GM10266 (cell line): ENCODE results near the gene SPIB.

Experiments
- DNase-seq: peaks from one replicate; pipeline ENCODE4 v3.0.0; 2012; ENCODE audit errors: extremely low spot score
- TF ChIP-seq, protein P1 (sequence below): IDR thresholded peaks from 2 replicates; pipeline ENCODE4 v1.5.1; 2012; ENCODE audit warnings: mild to moderate bottlenecking, low read depth; ENCODE audit not compliant: control insufficient read depth, insufficient read depth; ENCODE audit errors: missing control alignments

SPIB gene

GRCh38 chr19:50427997-50428425 lies 9.3 kb downstream of the SPIB start:
- no peak for DNase-seq
- TF ChIP-seq, protein P1, sequence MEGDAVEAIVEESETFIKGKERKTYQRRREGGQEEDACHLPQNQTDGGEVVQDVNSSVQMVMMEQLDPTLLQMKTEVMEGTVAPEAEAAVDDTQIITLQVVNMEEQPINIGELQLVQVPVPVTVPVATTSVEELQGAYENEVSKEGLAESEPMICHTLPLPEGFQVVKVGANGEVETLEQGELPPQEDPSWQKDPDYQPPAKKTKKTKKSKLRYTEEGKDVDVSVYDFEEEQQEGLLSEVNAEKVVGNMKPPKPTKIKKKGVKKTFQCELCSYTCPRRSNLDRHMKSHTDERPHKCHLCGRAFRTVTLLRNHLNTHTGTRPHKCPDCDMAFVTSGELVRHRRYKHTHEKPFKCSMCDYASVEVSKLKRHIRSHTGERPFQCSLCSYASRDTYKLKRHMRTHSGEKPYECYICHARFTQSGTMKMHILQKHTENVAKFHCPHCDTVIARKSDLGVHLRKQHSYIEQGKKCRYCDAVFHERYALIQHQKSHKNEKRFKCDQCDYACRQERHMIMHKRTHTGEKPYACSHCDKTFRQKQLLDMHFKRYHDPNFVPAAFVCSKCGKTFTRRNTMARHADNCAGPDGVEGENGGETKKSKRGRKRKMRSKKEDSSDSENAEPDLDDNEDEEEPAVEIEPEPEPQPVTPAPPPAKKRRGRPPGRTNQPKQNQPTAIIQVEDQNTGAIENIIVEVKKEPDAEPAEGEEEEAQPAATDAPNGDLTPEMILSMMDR = no peak

DNA sequence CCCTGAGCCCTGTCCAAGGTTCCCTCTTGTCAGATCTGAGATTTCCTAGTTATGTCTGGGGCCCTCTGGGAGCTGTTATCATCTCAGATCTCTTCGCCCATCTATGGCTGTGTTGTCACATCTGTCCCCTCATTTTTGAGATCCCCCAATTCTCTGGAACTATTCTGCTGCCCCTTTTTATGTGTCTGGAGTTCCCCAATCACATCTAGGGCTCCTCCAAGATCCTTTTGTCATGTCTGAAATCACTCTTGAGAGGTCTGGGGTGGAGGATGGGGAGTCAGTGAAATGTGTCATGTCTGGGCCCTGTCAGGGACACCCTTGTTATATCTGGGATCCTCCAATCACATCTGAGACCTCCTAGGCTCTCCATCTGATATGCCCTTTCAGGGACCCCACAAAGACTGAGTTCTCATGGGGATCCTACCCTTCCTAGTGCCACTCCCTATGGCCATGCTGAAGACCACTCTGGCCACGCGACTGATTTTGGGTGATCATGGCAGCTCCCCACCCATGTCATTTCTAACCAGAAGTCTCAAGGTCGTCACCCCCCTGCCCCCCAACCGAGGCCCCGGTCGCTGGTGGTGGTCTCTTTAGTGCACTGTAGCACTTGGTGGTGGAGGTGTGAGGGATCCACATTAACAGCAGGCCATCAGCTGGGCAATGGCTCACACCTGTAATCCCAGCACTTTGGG lies 10.2 kb downstream of the SPIB start:
- TF ChIP-seq, protein P1 = no peak

DNA sequence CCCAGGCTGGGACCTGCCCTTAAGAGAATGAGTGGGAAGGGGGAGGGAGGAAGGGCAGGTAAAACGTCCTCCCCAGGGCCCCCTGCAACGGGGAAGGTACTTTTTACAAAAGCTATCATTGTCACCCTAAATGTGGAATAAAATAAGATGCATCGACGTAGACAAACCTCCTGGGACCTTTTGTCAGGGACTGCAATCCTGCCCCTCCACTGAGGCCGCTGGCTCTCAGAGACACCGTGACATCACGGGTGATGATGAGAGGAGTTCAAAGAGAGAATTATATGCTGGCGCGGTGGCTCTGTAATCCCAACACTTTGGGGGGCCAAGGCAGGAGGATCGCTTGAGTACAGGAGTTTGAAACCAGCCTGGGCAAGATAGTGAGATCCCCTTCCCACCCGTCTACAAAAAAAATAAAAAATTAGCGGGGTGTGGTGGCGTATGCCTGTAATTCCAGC lies 12.2 kb downstream of the SPIB start:
- DNase-seq = no peak
- TF ChIP-seq, protein P1 = no peak

More for the DNA sequence above, 10.2 kb downstream of the SPIB start:
- DNase-seq = no peak

GRCh38 chr19:50431343-50432220 lies 12.8 kb downstream of the SPIB start:
- DNase-seq = peak; percentile 92
- TF ChIP-seq, protein P1 = no peak

GRCh38 chr19:50432221-50433028 lies 13.7 kb downstream of the SPIB start, which contains the start of gene MYBPC2:
MYBPC2 (plus strand) TSS chr19:50432892; CDS start chr19:50432954, 62 bp downstream.
- DNase-seq = no peak
- TF ChIP-seq, protein P1 = no peak

DNA sequence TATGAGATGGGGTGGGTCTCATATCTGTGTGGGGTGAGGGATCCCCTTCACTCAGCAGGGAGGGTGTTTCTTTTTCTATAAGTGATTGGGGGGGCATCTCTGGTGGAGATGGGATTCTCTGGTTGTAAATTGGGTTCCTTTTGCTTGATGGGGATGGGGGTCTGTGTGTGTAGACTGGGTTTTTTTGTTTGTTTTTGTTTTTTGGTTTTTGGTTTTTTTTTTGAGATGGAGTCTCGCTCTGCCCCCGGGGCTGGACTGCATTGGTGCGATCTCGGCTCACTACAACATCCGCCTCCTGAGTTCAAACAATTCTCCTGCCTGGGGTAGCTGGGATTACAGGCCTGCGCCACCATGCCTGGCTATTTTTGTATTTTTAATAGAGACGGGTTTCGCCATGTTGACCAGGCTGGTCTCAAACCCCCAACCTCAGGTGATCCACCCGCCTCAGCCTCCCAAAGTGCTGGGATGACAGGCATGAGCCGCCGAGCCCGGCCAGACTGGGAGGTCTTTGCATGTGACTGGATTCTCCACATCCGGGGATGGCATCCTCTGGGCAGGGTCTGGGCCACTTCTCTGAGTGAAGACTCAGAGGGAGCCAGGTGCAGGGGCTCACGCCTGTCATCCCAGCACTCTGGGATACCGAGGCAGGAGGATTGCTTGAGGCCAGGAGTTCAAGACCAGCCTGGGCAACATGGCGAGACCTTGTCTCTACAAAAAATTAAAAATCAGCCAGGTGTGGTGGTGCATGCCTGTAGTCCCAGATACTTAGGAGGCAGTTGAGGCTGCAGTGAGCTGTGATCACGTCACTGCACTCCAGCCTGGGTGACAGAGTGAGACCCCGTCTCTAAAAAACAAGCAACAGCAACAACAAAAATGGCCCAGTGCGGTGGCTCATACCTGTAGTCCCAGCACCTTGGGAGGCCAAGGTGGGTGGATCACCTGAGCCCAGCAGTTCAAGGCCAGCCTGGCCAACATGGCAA lies 14.8 kb downstream of the SPIB start:
- TF ChIP-seq, protein P1 = no peak
- DNase-seq = no peak
